CD14-positive monocyte (primary cell): Measurements from ENCODE around the gene WWOX. TPM values are rescaled to one million over a fixed set of nuclear protein-coding genes. Genes with fewer than 3 reads are reported as not detected.

Experiments used
- DNase-seq, 3 donors: peaks; one replicate each; pipeline ENCODE4 v3.0.0-alpha.2; 2011 to 2022
- H2AFZ ChIP-seq: 2 replicates; pipeline ENCODE4 v1.6.0; 2012; ENCODE audit warnings: mild to moderate bottlenecking, low read depth, low read length, inconsistent platforms; ENCODE audit not compliant: insufficient read depth, poor library complexity, severe bottlenecking
- H3K27ac ChIP-seq, 2 donors: 1 replicate in 1 of 2; 2 replicates in 1 of 2; pipeline ENCODE4 v1.5.1; 2012 to 2013; ENCODE audit warnings: low read length in 2 of 2, control low read depth in 1 of 2, inconsistent platforms in 1 of 2, low read depth in 1 of 2, mild to moderate bottlenecking in 1 of 2
- H3K27me3 ChIP-seq, 2 donors: one replicate each; pipeline versions ENCODE4 v1.6.0 to v1.6.1; 2011 to 2013; ENCODE audit warnings: low read length in 2 of 2; ENCODE audit not compliant: control insufficient read depth in 2 of 2, insufficient read depth in 2 of 2
- H3K36me3 ChIP-seq, 2 donors: replicated peaks in 1 of 2; 1 replicate in 1 of 2; 2 replicates in 1 of 2; pipeline versions ENCODE4 v1.5.1 to v1.6.1; 2012 to 2013; ENCODE audit warnings: low read length in 2 of 2, control low read depth in 1 of 2, inconsistent platforms in 1 of 2, mild to moderate bottlenecking in 1 of 2; ENCODE audit not compliant: insufficient read depth in 2 of 2, control insufficient read depth in 1 of 2
- H3K4me1 ChIP-seq, 2 donors: 1 replicate in 1 of 2; 2 replicates in 1 of 2; pipeline versions ENCODE4 v1.5.1 to v1.6.1; 2012 to 2013; ENCODE audit warnings: low read length in 2 of 2, control low read depth in 1 of 2, inconsistent platforms in 1 of 2, mild to moderate bottlenecking in 1 of 2, moderate library complexity in 1 of 2; ENCODE audit not compliant: insufficient read depth in 2 of 2, control insufficient read depth in 1 of 2
- H3K4me2 ChIP-seq: replicated peaks from 2 replicates; pipeline ENCODE3; 2012; ENCODE audit warnings: low read length, moderate library complexity, mild to moderate bottlenecking; ENCODE audit not compliant: poor library complexity, severe bottlenecking; ENCODE audit errors: extremely low read depth
- H3K4me3 ChIP-seq, 3 experiments: fragments of 200-600 bp in 1 of 3; sonication (generic) in 1 of 3; replicated peaks in 1 of 3; 1 replicate in 2 of 3; 2 replicates in 1 of 3; pipeline ENCODE4 v1.5.1; 2011 to 2013; ENCODE audit warnings: low read length in 3 of 3, mild to moderate bottlenecking in 3 of 3, control low read depth in 2 of 3, low read depth in 2 of 3, inconsistent platforms in 1 of 3, moderate library complexity in 1 of 3
- H3K79me2 ChIP-seq: 2 replicates; pipeline ENCODE4 v1.6.0; 2012; ENCODE audit warnings: mild to moderate bottlenecking, control low read depth, inconsistent platforms, low read length, moderate library complexity; ENCODE audit not compliant: insufficient read depth
- H3K9ac ChIP-seq: 2 replicates; pipeline ENCODE4 v1.6.0; 2017; ENCODE audit warnings: low read length, mild to moderate bottlenecking; ENCODE audit not compliant: insufficient read depth, poor library complexity, severe bottlenecking
- H3K9me3 ChIP-seq, 2 donors: replicated peaks in 1 of 2; 1 replicate in 1 of 2; 2 replicates in 1 of 2; pipeline versions ENCODE4 v1.5.1 to v1.6.1; 2012 to 2013; ENCODE audit warnings: low read length in 2 of 2, control low read depth in 1 of 2; ENCODE audit not compliant: control insufficient read depth in 1 of 2, insufficient read depth in 1 of 2
- H4K20me1 ChIP-seq: 2 replicates; pipeline ENCODE4 v1.6.0; 2012; ENCODE audit warnings: mild to moderate bottlenecking, low read length, control low read depth, moderate library complexity; ENCODE audit not compliant: insufficient read depth
- H3K27ac Mint-ChIP-seq, 7 donors: one replicate each; pipeline ENCODE4 v1.8.0; 2020; ENCODE audit warnings: mild to moderate bottlenecking in 7 of 7, mixed read lengths in 7 of 7, moderate library complexity in 6 of 7, inconsistent platforms in 2 of 7
- H3K27me3 Mint-ChIP-seq, 3 donors: one replicate each; pipeline ENCODE4 v1.8.0; 2021 to 2022; ENCODE audit warnings: low read depth in 3 of 3, mild to moderate bottlenecking in 3 of 3, mixed read lengths in 3 of 3, moderate library complexity in 3 of 3, inconsistent platforms in 1 of 3
- H3K36me3 Mint-ChIP-seq, 2 donors: one replicate each; pipeline ENCODE4 v1.8.0; 2020; ENCODE audit warnings: mixed read lengths in 2 of 2, inconsistent platforms in 1 of 2, mild to moderate bottlenecking in 1 of 2
- H3K4me1 Mint-ChIP-seq: one replicate; pipeline ENCODE4 v1.8.0; 2020; ENCODE audit warnings: mild to moderate bottlenecking, mixed read lengths
- H3K4me3 Mint-ChIP-seq, 2 donors: one replicate each; pipeline ENCODE4 v1.8.0; 2020; ENCODE audit warnings: mild to moderate bottlenecking in 2 of 2, mixed read lengths in 2 of 2, moderate library complexity in 1 of 2
- H3K9me3 Mint-ChIP-seq, 7 donors: one replicate each; pipeline ENCODE4 v1.8.0; 2020 to 2022; ENCODE audit warnings: mixed read lengths in 7 of 7, mild to moderate bottlenecking in 6 of 7, moderate library complexity in 6 of 7, inconsistent platforms in 2 of 7
- WGBS: methylation state at CpG from one replicate; pipeline ENCODE4 v1.1.5; 2013; ENCODE audit warnings: missing lambda C conversion rate; ENCODE audit not compliant: insufficient coverage; 5-methylcytosine and 5-hydroxymethylcytosine counted together
- intact Hi-C, 2 donors: fragments of 100-400 bp; cut with micrococcal nuclease; formaldehyde crosslinking; loops; one replicate each; pipeline versions ENCODE4 v1.15.0 to v1.15.1; 2023
- polyA plus RNA-seq, 3 donors: library from polyadenylated mRNA; depleted of rRNA in 1 of 3; unstranded in 2 of 3; stranded (reverse) in 1 of 3; fragments of 300-500 nt in 2 of 3; fragments of >200 nt in 1 of 3; fragmentation: Illumina TruSeq in 2 of 3; gene quantifications; 1 replicate in 2 of 3; 2 replicates in 1 of 3; pipeline ENCODE4 v1.2.3, GENCODE V29; 2012 to 2021
- TF ChIP-seq, protein P1 (sequence below): fragments of 200-600 bp; IDR thresholded peaks from one replicate; pipeline ENCODE4 v1.8.0; 2022; ENCODE audit warnings: antibody characterized with exemption, mild to moderate bottlenecking

Gene WWOX
- polyA plus RNA-seq, 3 donors, result 4.0 to 7.0 (median 6.3) TPM

DNA sequence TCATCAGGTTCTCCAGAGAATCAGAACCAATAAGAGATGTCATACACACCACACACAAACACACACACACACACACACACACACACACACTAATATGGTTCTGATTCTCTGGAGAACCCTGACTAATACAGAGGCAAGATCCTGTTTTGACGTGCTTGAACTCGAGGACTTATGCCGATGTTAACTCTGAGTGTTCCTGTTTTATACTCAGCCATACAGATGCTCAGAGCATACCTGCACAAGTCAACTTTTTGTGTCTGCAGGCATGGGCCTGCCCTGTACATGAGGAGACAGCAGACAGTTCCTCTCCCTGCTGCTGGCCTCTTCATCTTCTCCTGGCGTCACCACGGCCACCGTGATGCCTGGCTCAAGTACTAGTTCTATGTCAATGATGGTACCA lies 635.9 kb downstream of the WWOX start:
- WGBS, result 94% methylated on average over 6 of the region's 6 CpGs
- Mint-ChIP-seq H3K4me3 (no peak overlapping the region), H3K9me3 (peaks cover 0 to under 1% (median 0%) of the 10 kb centered on the region in 7 donors), H3K27me3 (peaks cover 0 to 6% (median 0%) of the 10 kb centered on the region in 3 donors), H3K27ac (no peak overlapping the region), H3K36me3 (no peaks in the 10 kb centered on the region), H3K4me1 (no peaks in the 10 kb centered on the region)
- no peaks in the 10 kb centered on the region for H4K20me1 ChIP-seq
- no peak overlapping the region for H3K4me2 ChIP-seq
- no peaks in the 10 kb centered on the region for H3K79me2 ChIP-seq
- no peak overlapping the region for H2AFZ ChIP-seq
- intact Hi-C loops, result no loop called here
- TF ChIP-seq, protein P1, sequence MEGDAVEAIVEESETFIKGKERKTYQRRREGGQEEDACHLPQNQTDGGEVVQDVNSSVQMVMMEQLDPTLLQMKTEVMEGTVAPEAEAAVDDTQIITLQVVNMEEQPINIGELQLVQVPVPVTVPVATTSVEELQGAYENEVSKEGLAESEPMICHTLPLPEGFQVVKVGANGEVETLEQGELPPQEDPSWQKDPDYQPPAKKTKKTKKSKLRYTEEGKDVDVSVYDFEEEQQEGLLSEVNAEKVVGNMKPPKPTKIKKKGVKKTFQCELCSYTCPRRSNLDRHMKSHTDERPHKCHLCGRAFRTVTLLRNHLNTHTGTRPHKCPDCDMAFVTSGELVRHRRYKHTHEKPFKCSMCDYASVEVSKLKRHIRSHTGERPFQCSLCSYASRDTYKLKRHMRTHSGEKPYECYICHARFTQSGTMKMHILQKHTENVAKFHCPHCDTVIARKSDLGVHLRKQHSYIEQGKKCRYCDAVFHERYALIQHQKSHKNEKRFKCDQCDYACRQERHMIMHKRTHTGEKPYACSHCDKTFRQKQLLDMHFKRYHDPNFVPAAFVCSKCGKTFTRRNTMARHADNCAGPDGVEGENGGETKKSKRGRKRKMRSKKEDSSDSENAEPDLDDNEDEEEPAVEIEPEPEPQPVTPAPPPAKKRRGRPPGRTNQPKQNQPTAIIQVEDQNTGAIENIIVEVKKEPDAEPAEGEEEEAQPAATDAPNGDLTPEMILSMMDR, result no peak
- no peak overlapping the region for H3K9ac ChIP-seq
- H3K27ac ChIP-seq, result no peak overlapping the region
- no peaks in the 10 kb centered on the region for H3K27me3 ChIP-seq
- H3K4me3 ChIP-seq, result no peak overlapping the region
- no peaks in the 10 kb centered on the region for H3K4me1 ChIP-seq
- H3K36me3 ChIP-seq, result no peaks in the 10 kb centered on the region
- no peaks in the 10 kb centered on the region for H3K9me3 ChIP-seq
- DNase-seq, result no peak

DNA sequence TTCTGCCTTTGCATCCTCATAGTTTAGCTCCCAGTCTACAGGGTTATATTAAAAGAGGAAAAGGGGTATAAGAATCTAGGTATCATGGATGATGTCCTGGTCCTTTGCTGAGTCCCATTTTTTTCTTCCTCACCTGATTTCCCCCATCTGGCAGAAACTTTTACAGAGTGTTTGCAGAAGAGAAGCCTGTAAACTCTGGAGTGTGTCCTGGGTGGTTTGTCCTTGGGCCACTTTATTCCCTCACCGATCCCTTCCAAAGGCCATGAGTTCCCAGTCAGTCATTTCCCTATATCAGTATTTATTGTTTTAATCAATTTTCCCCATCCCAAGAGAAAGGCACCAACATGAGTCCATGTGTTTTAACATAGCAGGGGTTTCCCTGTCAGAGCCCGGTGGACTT lies 638.2 kb downstream of the WWOX start:
- Mint-ChIP-seq H3K36me3 (no peaks in the 10 kb centered on the region), H3K4me1 (peaks cover 2% of the 10 kb centered on the region), H3K27me3 (peaks cover 0 to 6% (median 0%) of the 10 kb centered on the region in 3 donors), H3K9me3 (peaks cover 0 to 3% (median 0%) of the 10 kb centered on the region in 7 donors), H3K27ac (no peak overlapping the region), H3K4me3 (no peak overlapping the region)
- H4K20me1 ChIP-seq, result no peaks in the 10 kb centered on the region
- no peak for DNase-seq
- no peak overlapping the region for H3K9ac ChIP-seq
- H3K4me1 ChIP-seq, result peaks cover 5 to 6% of the 10 kb centered on the region in 2 donors
- no peaks in the 10 kb centered on the region for H3K27me3 ChIP-seq
- TF ChIP-seq, protein P1, result no peak
- no peak overlapping the region for H3K27ac ChIP-seq
- no CpG with 5 or more reads among the region's 2 CpGs for WGBS
- no peak overlapping the region for H2AFZ ChIP-seq
- intact Hi-C loops, result no loop called here
- no peak overlapping the region for H3K4me3 ChIP-seq
- H3K4me2 ChIP-seq, result no peak overlapping the region
- H3K36me3 ChIP-seq, result no peaks in the 10 kb centered on the region
- no peaks in the 10 kb centered on the region for H3K9me3 ChIP-seq
- H3K79me2 ChIP-seq, result no peaks in the 10 kb centered on the region
